HG02870 (cell line): Measurements from ENCODE around the gene DPF1.

ENCODE experiments used
- ATAC-seq: cut with Tn5 transposase; IDR thresholded peaks from one replicate; pipeline ENCODE4 v1.9.1; 2021; ENCODE audit warnings: mild to moderate bottlenecking, moderate library complexity; ENCODE audit not compliant: unreplicated experiment

Gene DPF1

DNA sequence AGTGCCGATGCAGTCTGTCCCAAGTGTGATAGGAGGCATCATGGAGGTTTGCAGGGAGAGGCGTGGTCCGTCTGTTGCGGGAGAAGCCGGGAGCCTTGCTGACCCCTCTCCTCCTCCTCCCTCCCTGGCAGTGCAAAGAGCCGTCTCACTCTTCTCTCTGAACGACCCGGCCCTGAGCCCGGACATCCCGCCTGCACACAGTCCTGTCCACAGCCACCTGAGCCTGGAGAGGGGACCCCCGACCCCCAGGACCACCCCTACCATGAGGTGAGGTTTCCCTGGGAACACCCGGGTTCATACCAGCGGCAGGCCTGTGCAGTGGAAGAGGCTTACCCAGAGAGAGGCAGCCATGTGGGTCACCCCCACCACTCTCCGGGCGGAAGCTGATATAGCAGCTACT is 22.3 kb downstream of the DPF1 start:
- no peak for ATAC-seq

- ATAC-seq, result no peak
These were observed 24.7 kb downstream of the DPF1 start for GRCh38 chr19:38199340-38199739.

DNA sequence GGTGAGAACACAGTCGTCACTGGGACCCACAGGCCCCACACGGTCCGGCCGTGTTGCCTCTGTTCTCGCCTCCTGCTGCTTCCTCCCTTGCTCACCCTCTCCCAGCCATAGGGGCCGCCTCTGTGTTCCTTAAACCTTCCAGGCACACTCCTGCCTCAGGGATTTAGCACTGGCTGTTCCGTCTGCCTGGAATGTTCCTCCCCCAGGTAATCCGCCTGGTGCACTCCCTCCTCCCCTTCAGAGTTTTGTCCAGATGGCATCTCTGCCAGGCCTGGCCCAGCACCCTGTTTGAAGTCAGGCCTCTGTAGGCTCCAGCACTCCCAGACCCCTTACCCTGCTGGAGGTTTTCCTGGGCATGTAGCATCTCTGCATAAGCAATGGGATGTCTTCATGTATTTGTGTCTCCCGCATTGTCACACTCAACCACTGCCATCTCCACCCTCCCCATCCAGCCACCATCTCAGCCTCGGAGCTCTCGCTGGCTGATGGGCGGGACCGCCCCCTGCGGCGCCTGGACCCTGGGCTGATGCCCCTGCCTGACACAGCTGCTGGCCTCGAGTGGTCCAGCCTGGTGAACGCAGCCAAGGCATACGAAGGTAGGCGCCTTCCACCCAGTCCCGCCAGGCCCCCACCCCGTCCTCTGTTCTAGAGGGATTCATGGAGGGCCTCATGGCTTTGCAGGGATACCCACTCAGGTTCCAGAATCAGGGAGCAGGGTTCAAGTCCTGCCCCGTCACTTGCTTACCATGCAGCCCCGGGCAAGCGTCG is 25.9 kb downstream of the DPF1 start:
- ATAC-seq, result no peak

GRCh38 chr19:38196948-38197656 is 26.9 kb downstream of the DPF1 start:
- ATAC-seq, result no peak

GRCh38 chr19:38196245-38196837 is 27.7 kb downstream of the DPF1 start:
- ATAC-seq, result no peak

- no peak for ATAC-seq
These were observed 28.8 kb downstream of the DPF1 start for GRCh38 chr19:38195237-38195636.

DNA sequence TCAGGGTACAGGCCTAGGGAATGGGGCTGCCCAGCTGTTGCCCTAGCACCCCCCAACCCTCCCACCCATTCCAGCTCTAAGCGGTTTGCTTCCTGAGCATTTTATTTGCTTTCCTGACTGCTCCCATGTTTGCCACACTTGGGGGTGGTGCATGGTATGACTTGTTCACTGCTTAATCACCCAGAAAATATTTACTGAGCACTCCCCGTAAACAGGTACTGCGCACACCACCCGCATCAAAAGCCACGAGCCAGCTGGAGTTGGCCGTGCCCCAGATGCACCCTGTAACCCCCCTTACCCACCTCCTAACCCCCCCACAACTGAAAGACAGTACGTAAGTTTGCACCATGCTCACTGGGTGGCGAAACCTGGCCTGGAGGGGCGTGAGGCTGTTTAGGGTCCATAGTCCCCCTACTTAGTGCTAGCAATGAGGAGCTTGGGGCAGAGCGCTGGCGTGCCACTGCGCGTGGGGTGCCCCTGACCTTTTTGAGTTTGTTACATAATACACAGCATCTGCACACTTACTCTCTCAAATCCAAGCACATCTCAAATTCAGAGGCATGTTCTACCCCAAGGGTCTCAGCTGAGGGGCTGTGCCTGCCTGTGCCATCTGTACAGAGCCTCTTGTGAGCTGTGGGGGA is 29.8 kb downstream of the DPF1 start:
- no peak for ATAC-seq

- ATAC-seq, result no peak
These were observed 30.6 kb downstream of the DPF1 start for GRCh38 chr19:38193445-38193844.

- no peak for ATAC-seq
These were observed 32.3 kb downstream of the DPF1 start for GRCh38 chr19:38191747-38192146.

GRCh38 chr19:38190793-38191192 is 33.2 kb downstream of the DPF1 start:
- ATAC-seq, result no peak

GRCh38 chr19:38190061-38190460 is 34.0 kb downstream of the DPF1 start:
- no peak for ATAC-seq

- no peak for ATAC-seq
These were observed 38.5 kb downstream of the DPF1 start for GRCh38 chr19:38185562-38185961.

- ATAC-seq, result no peak
These were observed 39.2 kb downstream of the DPF1 start for GRCh38 chr19:38184815-38185214.

DNA sequence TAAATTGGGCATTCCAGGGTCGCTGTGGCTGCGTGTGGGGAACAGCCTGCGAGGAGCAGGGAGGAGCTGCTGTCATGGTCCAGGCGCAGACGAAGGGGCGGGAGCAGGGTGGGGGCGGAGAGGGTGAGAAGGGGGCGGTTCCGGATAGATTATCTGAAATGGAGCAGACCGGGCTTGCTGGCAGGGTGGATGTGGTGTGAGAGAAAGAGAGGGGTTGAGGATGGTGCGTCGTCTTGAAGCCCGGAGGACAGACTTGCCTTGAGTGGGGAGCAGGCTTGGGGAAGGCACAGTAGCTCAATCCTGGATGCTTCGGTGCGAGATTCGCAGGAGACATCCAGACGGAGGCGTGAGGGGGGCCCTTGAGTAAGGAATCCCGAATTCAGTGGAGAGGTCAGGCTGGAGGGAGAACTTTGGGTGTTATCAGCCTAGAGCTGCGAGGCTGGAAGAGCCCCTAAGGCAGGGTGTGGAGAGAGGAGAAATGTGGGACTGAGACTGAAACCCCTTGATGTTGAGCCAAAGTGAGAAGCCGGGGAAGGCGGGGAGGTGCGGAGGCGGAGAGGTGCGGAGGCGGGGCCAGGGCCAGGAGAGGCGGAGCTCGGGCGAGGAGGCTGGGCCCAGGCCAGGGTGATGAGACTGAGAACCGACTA is 40.6 kb downstream of the DPF1 start:
- no peak for ATAC-seq

GRCh38 chr19:38182536-38183210 is 41.3 kb downstream of the DPF1 start:
- no peak for ATAC-seq

DNA sequence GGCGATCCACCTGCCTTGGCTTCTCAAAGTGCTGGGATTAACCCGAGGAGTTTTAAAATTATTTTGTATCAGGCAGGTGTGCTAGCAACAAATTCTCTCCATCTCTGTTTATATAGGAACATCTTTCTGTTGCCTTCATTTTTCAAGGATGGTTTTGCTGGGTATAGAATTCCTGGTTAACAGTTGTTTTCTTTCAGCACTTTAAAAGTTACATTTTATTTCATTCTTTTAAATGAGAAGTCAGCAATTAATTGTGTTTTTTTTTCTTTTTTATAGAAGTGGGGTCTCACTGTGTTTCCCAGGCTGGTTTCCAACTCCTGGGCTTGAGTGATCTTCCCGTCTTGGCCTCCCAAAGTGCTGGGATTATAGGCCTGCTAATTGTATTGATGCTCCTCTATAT is 44.0 kb downstream of the DPF1 start:
- no peak for ATAC-seq

GRCh38 chr19:38175422-38175821 is 48.6 kb downstream of the DPF1 start:
- ATAC-seq, result no peak

- no peak for ATAC-seq
These were observed 50.6 kb downstream of the DPF1 start for GRCh38 chr19:38173291-38174041.

GRCh38 chr19:38172001-38172400 is 52.0 kb downstream of the DPF1 start:
- ATAC-seq, result no peak

- no peak for ATAC-seq
These were observed 53.7 kb downstream of the DPF1 start for GRCh38 chr19:38170334-38170733.
